ENCODE results near the gene GRIP1. TPM values are rescaled to one million over a fixed set of nuclear protein-coding genes. Genes with fewer than 3 reads are reported as not detected.

GRIP1 gene
- total and polyA plus RNA-seq, 2 donors (not counting 1 experiment from before 2014, with no cell fraction given), result 0.12 TPM; not detected in 1

- no peaks in the 10 kb centered on the region for H4K20me1 ChIP-seq (ENCODE audit: control insufficient read depth, extremely low read depth, insufficient read depth, low read length)
- no peaks in the 10 kb centered on the region for H3K9me3 ChIP-seq (ENCODE audit: control insufficient read depth, insufficient read depth, low read depth, low read length)
- H2AFZ ChIP-seq (ENCODE audit: low read length), result no peak overlapping the region
- TF ChIP-seq EZH2 (IDR thresholded peaks at IDR 0.05; ENCODE audit: low read length, missing control alignments) (no peak), CTCF (conservative IDR thresholded peaks at IDR 0.05 in 1 of 2, IDR thresholded peaks at IDR 0.05 in 1 of 2; ENCODE audit: low read depth in 1 of 2, low read length in 2 of 2) (no peak)
- no peaks in the 10 kb centered on the region for H3K4me1 ChIP-seq (ENCODE audit: control insufficient read depth, extremely low read depth, insufficient read depth, low read length)
- no peak overlapping the region for H3K4me3 ChIP-seq (replicated peaks in 1 of 4; ENCODE audit: control extremely low read depth in 1 of 4, insufficient read depth in 1 of 4, low read depth in 3 of 4, low read length in 4 of 4)
- no peaks in the 10 kb centered on the region for H3K79me2 ChIP-seq (ENCODE audit: control insufficient read depth, insufficient read depth, low read length)
- DNase-seq (ENCODE audit: low read depth in 2 of 2), result peak in 1 of 2 donors; percentile 88
- no peak overlapping the region for H3K4me2 ChIP-seq (ENCODE audit: extremely low read depth, insufficient read depth, low read length)
- H3K27ac ChIP-seq (ENCODE audit: insufficient read depth, low read length), result no peak overlapping the region
- H3K9ac ChIP-seq (ENCODE audit: insufficient read depth, low read length), result no peak overlapping the region
- H3K36me3 ChIP-seq (ENCODE audit: control insufficient read depth, insufficient read depth, low read length), result no peaks in the 10 kb centered on the region
- no peaks in the 10 kb centered on the region for H3K27me3 ChIP-seq (ENCODE audit: control insufficient read depth, insufficient read depth, low read length)
Observed at GRCh38 chr12:66514581-66514980, 164.3 kb downstream of the GRIP1 start.

- Histone ChIP-seq H3K4me3 (replicated peaks in 1 of 4; ENCODE audit: control extremely low read depth in 1 of 4, insufficient read depth in 1 of 4, low read depth in 3 of 4, low read length in 4 of 4) (no peak overlapping the region), H3K4me1 (ENCODE audit: control insufficient read depth, extremely low read depth, insufficient read depth, low read length) (no peaks in the 10 kb centered on the region), H3K27ac (ENCODE audit: insufficient read depth, low read length) (no peak overlapping the region), H4K20me1 (ENCODE audit: control insufficient read depth, extremely low read depth, insufficient read depth, low read length) (no peaks in the 10 kb centered on the region), H3K79me2 (ENCODE audit: control insufficient read depth, insufficient read depth, low read length) (no peaks in the 10 kb centered on the region), H3K36me3 (ENCODE audit: control insufficient read depth, insufficient read depth, low read length) (no peaks in the 10 kb centered on the region), H3K4me2 (ENCODE audit: extremely low read depth, insufficient read depth, low read length) (no peak overlapping the region), H3K9me3 (ENCODE audit: control insufficient read depth, insufficient read depth, low read depth, low read length) (no peaks in the 10 kb centered on the region), H3K27me3 (ENCODE audit: control insufficient read depth, insufficient read depth, low read length) (no peaks in the 10 kb centered on the region), H2AFZ (ENCODE audit: low read length) (no peak overlapping the region), H3K9ac (ENCODE audit: insufficient read depth, low read length) (no peak overlapping the region)
- DNase-seq (ENCODE audit: low read depth in 2 of 2), result no peak
- no peak for TF ChIP-seq CTCF (conservative IDR thresholded peaks at IDR 0.05 in 1 of 2, IDR thresholded peaks at IDR 0.05 in 1 of 2; ENCODE audit: low read depth in 1 of 2, low read length in 2 of 2)
- no peak for TF ChIP-seq EZH2 (IDR thresholded peaks at IDR 0.05; ENCODE audit: low read length, missing control alignments)
Observed at GRCh38 chr12:66508025-66508424, 170.9 kb downstream of the GRIP1 start.

GRCh38 chr12:66503746-66504145, 175.1 kb downstream of the GRIP1 start:
- no peaks in the 10 kb centered on the region for H3K9me3 ChIP-seq (ENCODE audit: control insufficient read depth, insufficient read depth, low read depth, low read length)
- no peak overlapping the region for H3K4me2 ChIP-seq (ENCODE audit: extremely low read depth, insufficient read depth, low read length)
- TF ChIP-seq CTCF (conservative IDR thresholded peaks at IDR 0.05 in 1 of 2, IDR thresholded peaks at IDR 0.05 in 1 of 2; ENCODE audit: low read depth in 1 of 2, low read length in 2 of 2), result no peak
- no peak for TF ChIP-seq EZH2 (IDR thresholded peaks at IDR 0.05; ENCODE audit: low read length, missing control alignments)
- H3K36me3 ChIP-seq (ENCODE audit: control insufficient read depth, insufficient read depth, low read length), result no peaks in the 10 kb centered on the region
- H3K4me3 ChIP-seq (replicated peaks in 1 of 4; ENCODE audit: control extremely low read depth in 1 of 4, insufficient read depth in 1 of 4, low read depth in 3 of 4, low read length in 4 of 4), result no peak overlapping the region
- DNase-seq (ENCODE audit: low read depth in 2 of 2), result no peak
- no peaks in the 10 kb centered on the region for H3K4me1 ChIP-seq (ENCODE audit: control insufficient read depth, extremely low read depth, insufficient read depth, low read length)
- H3K27ac ChIP-seq (ENCODE audit: insufficient read depth, low read length), result no peak overlapping the region
- H2AFZ ChIP-seq (ENCODE audit: low read length), result no peak overlapping the region
- H3K27me3 ChIP-seq (ENCODE audit: control insufficient read depth, insufficient read depth, low read length), result no peaks in the 10 kb centered on the region
- H4K20me1 ChIP-seq (ENCODE audit: control insufficient read depth, extremely low read depth, insufficient read depth, low read length), result no peaks in the 10 kb centered on the region
- H3K9ac ChIP-seq (ENCODE audit: insufficient read depth, low read length), result no peak overlapping the region
- no peaks in the 10 kb centered on the region for H3K79me2 ChIP-seq (ENCODE audit: control insufficient read depth, insufficient read depth, low read length)
